RWPE2 (cell line): Measurements from ENCODE around the gene CLHC1.

Experiments used
- ATAC-seq: fragments of 200-7000 bp; cut with Tn5 transposase; 3 replicates; pipeline ENCODE4 v1.9.1; 2021; ENCODE audit warnings: low read depth
- DNase-seq: peaks from one replicate; pipeline ENCODE4 v3.0.0-alpha.2; 2020; ENCODE audit warnings: low spot score
- H3K27ac ChIP-seq: fragments of 450-650 bp; 2 replicates; pipeline ENCODE4 v1.5.1; 2017; ENCODE audit warnings: mild to moderate bottlenecking; ENCODE audit not compliant: poor library complexity, severe bottlenecking
- H3K27me3 ChIP-seq: fragments of 250-450 bp; sonication (Bioruptor Pico); 2 replicates; pipeline ENCODE4 v1.5.1; 2021; ENCODE audit warnings: mild to moderate bottlenecking, moderate library complexity; ENCODE audit not compliant: insufficient read depth, poor library complexity, severe bottlenecking
- H3K36me3 ChIP-seq: fragments of 250-450 bp; sonication (Bioruptor Pico); 2 replicates; pipeline ENCODE4 v1.5.1; 2020; ENCODE audit warnings: low read depth, mild to moderate bottlenecking, moderate library complexity
- H3K4me1 ChIP-seq: fragments of 250-450 bp; sonication (Bioruptor Pico); 2 replicates; pipeline ENCODE4 v1.5.1; 2021; ENCODE audit warnings: mild to moderate bottlenecking, moderate library complexity; ENCODE audit not compliant: insufficient read depth, poor library complexity, severe bottlenecking
- H3K4me3 ChIP-seq: fragments of 250-450 bp; sonication (Bioruptor Pico); 2 replicates; pipeline ENCODE4 v1.5.1; 2021; ENCODE audit warnings: mild to moderate bottlenecking, moderate library complexity; ENCODE audit not compliant: severe bottlenecking
- H3K9me3 ChIP-seq: fragments of 250-450 bp; sonication (Bioruptor Pico); 2 replicates; pipeline ENCODE4 v1.5.1; 2021; ENCODE audit warnings: mild to moderate bottlenecking, moderate library complexity; ENCODE audit not compliant: severe bottlenecking
- CTCF ChIP-seq: fragments of 450-650 bp; IDR thresholded peaks from one replicate; pipeline ENCODE4 v1.5.1; 2017; ENCODE audit warnings: mild to moderate bottlenecking, moderate library complexity; ENCODE audit not compliant: poor library complexity, severe bottlenecking

CLHC1 gene

GRCh38 chr2:55176094-55176415 lies 56.0 kb downstream of the CLHC1 start:
- Histone ChIP-seq H3K27ac (no peak overlapping the region), H3K27me3 (no peaks in the 10 kb centered on the region), H3K4me1 (no peaks in the 10 kb centered on the region), H3K36me3 (no peaks in the 10 kb centered on the region), H3K4me3 (no peak overlapping the region), H3K9me3 (no peaks in the 10 kb centered on the region)
- ATAC-seq (no peak), DNase-seq (no peak)
- no peak for TF ChIP-seq CTCF

DNA sequence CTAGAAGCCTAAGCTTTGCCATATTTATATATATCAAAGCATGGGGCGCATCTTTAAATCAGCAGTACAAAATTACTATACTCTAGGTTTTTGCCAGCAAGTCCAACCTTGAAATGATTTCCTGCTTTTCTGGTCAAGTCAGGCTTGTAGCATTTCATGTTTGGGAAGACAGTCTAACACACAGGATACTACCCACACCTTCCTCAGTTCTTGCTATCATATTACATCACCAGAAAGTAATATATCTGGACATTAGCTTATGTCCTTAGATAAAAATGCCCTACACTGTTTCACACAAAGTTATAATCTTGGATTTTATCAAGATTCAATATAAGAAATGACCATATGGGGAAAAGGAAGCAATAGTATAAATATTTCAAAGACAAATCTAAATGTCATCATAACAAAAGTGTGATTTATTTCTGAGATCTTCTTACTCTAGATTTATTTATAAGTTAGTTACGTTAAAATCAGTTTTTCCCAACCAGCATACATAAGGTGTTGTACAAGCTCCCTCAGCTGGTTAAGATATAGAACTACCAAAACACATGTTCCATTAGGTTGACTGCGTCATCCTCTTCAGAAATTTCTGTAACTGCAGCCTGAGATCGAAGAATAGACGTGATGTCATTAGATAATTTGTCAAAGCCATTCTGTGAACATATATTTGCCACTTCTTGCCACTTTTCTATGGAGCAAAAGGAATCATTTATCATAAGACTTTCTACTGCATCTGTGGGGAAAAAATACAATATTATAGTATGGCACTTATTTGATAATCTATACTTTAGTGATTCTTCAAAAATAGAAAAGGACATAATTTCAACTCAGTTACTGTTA lies 56.6 kb downstream of the CLHC1 start:
- no peak overlapping the region for H3K4me3 ChIP-seq
- H3K9me3 ChIP-seq: no peaks in the 10 kb centered on the region
- H3K27me3 ChIP-seq: no peaks in the 10 kb centered on the region
- ATAC-seq (peak; percentile 83), DNase-seq (no peak)
- H3K36me3 ChIP-seq: no peaks in the 10 kb centered on the region
- H3K27ac ChIP-seq: no peak overlapping the region
- peak; percentile 83 for TF ChIP-seq CTCF
- no peaks in the 10 kb centered on the region for H3K4me1 ChIP-seq

GRCh38 chr2:55173438-55174054 lies 58.5 kb downstream of the CLHC1 start:
- Histone ChIP-seq H3K4me1 (no peaks in the 10 kb centered on the region), H3K36me3 (no peaks in the 10 kb centered on the region), H3K27me3 (no peaks in the 10 kb centered on the region), H3K27ac (no peak overlapping the region), H3K9me3 (no peaks in the 10 kb centered on the region), H3K4me3 (no peak overlapping the region)
- TF ChIP-seq CTCF: no peak
- no peak for DNase-seq
- ATAC-seq: no peak

GRCh38 chr2:55169915-55170314 lies 62.2 kb downstream of the CLHC1 start:
- TF ChIP-seq CTCF: no peak
- no peak overlapping the region for H3K27ac ChIP-seq
- no peaks in the 10 kb centered on the region for H3K9me3 ChIP-seq
- DNase-seq (no peak), ATAC-seq (no peak)
- no peaks in the 10 kb centered on the region for H3K4me1 ChIP-seq
- no peaks in the 10 kb centered on the region for H3K27me3 ChIP-seq
- no peak overlapping the region for H3K4me3 ChIP-seq
- H3K36me3 ChIP-seq: no peaks in the 10 kb centered on the region

DNA sequence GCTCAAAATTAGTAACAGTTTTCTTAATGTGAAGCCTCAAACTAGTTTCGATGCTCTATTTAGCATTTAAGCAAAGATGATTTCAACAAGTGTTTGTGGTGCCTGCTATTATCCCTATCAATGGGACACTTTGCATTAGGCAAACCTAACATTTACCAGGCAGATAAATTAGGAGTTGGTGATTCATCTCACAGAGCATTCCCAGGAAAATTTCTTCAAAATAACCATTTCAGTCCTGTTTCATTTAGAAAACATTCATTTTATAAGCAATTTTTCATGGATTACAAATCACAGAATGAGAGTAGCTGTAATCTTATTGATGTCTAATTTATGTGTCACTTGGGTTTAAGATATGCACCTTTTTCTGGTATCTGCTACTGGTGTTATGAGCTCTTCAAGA lies 62.7 kb downstream of the CLHC1 start:
- no peaks in the 10 kb centered on the region for H3K36me3 ChIP-seq
- H3K27me3 ChIP-seq: no peaks in the 10 kb centered on the region
- H3K27ac ChIP-seq: no peak overlapping the region
- no peaks in the 10 kb centered on the region for H3K4me1 ChIP-seq
- TF ChIP-seq CTCF: no peak
- no peak for ATAC-seq
- DNase-seq: no peak
- H3K9me3 ChIP-seq: no peaks in the 10 kb centered on the region
- H3K4me3 ChIP-seq: no peak overlapping the region
